Placental pericyte (primary cell): ENCODE results near the gene ZEB1. TPM values are rescaled to one million over a fixed set of nuclear protein-coding genes. Genes with fewer than 3 reads are reported as not detected.

Source experiments
- small RNA-seq: library from RNA; depleted of rRNA; stranded (forward); fragments of <200 nt; gene quantifications from one replicate; pipeline ENCODE3, GENCODE V24; 2012; ENCODE audit warnings: low replicate concordance
- total RNA-seq: library from RNA; depleted of rRNA; stranded (reverse); fragments of >200 nt; gene quantifications from 2 replicates; pipeline ENCODE4 v1.2.3, GENCODE V29; 2012

Gene ZEB1
- total RNA-seq, result 109 and 126 TPM in 2 replicates

DNA sequence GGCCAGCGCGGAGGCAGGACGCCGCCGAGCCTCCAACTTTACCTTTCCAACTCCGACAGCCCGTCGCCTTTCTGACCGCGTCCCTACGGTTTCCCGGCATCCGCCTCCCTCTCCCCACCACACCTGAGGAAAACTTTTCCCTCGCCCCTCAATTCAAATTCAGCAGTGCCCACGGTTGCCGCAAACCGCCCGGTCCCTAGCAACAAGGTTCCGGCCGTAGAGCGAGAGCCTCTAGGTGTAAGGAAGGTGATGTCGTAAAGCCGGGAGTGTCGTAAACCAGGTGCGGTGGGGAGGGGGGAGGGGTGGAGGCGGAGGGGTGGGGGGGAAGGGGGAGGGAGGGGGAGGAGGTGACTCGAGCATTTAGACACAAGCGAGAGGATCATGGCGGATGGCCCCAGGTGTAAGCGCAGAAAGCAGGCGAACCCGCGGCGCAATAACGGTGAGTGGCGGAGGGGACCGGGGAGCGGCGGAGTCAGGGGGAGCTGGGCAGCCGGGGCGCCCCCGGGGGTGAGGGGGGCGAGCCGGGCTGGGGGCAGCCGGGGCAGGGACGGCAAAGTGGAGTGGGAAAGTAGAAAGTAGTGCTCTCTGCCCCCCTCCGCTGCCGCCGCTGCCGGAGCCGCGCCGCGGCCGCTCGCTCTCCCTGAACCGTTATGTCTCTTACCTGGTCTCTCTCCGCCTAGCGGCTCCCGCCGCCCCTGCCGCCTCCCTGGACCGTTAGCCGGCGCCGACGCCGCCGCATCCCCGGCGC lies at the start of gene ZEB1:
ZEB1 (plus strand) TSS at position 363 of the 748 bp plus-strand sequence; CDS start at position 382, 19 bp downstream.

Small RNA genes lying within 50 kb of the gene (small RNA-seq; reads per million reads assigned to genes)
- gene SPTLC1P1, result not detected
